GM18498 (cell line): ENCODE data around the gene ENPP1.

ENCODE experiments used
- ATAC-seq: cut with Tn5 transposase; IDR thresholded peaks from one replicate; pipeline ENCODE4 v1.9.1; 2021; ENCODE audit warnings: mild to moderate bottlenecking, moderate library complexity; ENCODE audit not compliant: unreplicated experiment

ENPP1 gene

GRCh38 chr6:131807644-131808459 is at the start of gene ENPP1:
Gene ENPP1, plus strand, starts transcription at chr6:131808020. Its CDS starts 16 bp downstream, at chr6:131808036.
- peak; percentile 76 for ATAC-seq

GRCh38 chr6:131758920-131759319 is 48.9 kb upstream of the ENPP1 start:
- ATAC-seq: no peak

GRCh38 chr6:131761060-131761761 is 46.6 kb upstream of the ENPP1 start:
- ATAC-seq: no peak

GRCh38 chr6:131761762-131762067 is 46.1 kb upstream of the ENPP1 start:
- ATAC-seq: no peak

- no peak for ATAC-seq
Observed at GRCh38 chr6:131762984-131763383, 44.8 kb upstream of the ENPP1 start.

GRCh38 chr6:131763749-131764148 is 44.1 kb upstream of the ENPP1 start:
- no peak for ATAC-seq

- ATAC-seq: no peak
Observed at GRCh38 chr6:131764350-131764749, 43.5 kb upstream of the ENPP1 start.

GRCh38 chr6:131765081-131765803 is 42.6 kb upstream of the ENPP1 start:
- no peak for ATAC-seq

- ATAC-seq: no peak
Observed at GRCh38 chr6:131765804-131766135, 42.0 kb upstream of the ENPP1 start.

GRCh38 chr6:131766631-131767030 is 41.2 kb upstream of the ENPP1 start:
- ATAC-seq: no peak

GRCh38 chr6:131768964-131769363 is 38.9 kb upstream of the ENPP1 start:
- no peak for ATAC-seq

GRCh38 chr6:131769385-131770141 is 38.3 kb upstream of the ENPP1 start:
- ATAC-seq: no peak

GRCh38 chr6:131770776-131771175 is 37.0 kb upstream of the ENPP1 start:
- ATAC-seq: no peak

- no peak for ATAC-seq
Observed at GRCh38 chr6:131773284-131773950, 34.4 kb upstream of the ENPP1 start.

- ATAC-seq: no peak
Observed at GRCh38 chr6:131775886-131776285, 31.9 kb upstream of the ENPP1 start.

- ATAC-seq: no peak
Observed at GRCh38 chr6:131776985-131777384, 30.8 kb upstream of the ENPP1 start.

GRCh38 chr6:131778169-131778568 is 29.7 kb upstream of the ENPP1 start:
- ATAC-seq: no peak

- no peak for ATAC-seq
Observed at GRCh38 chr6:131779304-131779703, 28.5 kb upstream of the ENPP1 start.

GRCh38 chr6:131780600-131780999 is 27.2 kb upstream of the ENPP1 start:
- no peak for ATAC-seq

GRCh38 chr6:131781687-131782086 is 26.1 kb upstream of the ENPP1 start:
- ATAC-seq: no peak

- no peak for ATAC-seq
Observed at GRCh38 chr6:131782764-131783163, 25.1 kb upstream of the ENPP1 start.
